ENCODE results near the gene MAN1A2. TPM values are rescaled to one million over a fixed set of nuclear protein-coding genes. Genes with fewer than 3 reads are reported as not detected.
"Not testable (repeated sequence)": the region's sequence is repeated elsewhere in the genome, so short reads cannot be mapped to it uniquely, and the experiment has no call there.

MAN1A2 gene
- total RNA-seq = 45.4 TPM

DNA sequence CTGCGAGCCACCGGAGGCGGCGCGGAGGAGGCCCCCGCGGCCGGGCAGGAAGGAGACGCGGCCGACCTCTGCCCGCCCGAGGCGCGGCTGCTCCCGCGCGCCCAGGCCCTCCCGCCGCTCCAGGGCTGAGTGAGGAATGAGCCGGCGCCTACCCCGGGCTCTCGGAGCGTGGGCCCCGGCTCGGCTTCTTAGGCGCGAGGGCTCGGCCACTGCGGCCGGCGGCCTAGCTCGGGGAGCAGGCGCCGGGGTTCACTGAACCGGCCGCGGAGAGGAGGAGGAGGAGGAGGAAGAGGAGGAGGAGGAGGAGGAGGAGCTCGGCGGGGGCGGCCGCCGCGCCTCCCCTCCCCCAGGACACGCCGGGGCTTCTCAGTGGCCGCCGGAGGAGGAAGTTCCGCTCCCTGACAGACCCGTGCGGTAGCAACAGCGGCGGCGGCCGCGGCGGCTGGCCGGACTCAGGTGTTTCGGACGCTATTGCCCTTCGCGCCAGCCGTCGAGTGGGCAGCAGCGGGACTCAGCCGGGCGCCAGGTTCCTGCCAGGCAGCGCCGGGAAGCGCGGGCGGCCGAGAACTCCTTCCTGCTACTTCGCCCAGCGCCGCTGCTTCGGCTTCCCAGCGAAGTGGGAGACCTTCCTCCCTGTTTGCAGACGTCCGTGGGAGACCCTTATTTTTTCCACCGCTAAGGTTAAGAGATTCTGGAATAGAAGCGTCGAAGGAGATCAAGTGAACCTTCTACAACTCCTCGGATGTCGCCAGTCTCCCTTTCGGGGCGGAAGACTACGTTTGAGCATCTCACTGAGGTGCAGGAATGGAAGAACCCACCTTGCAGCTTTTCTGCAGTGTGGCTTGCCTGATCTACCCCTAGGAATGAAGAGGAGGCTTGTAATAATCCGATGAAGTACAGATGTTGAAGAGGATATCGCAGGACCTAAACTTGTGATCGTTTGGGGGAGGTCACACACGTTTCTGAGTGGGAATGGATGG, at the start of gene MAN1A2:
Gene MAN1A2, plus strand, starts transcription at position 404 of the 980 bp plus-strand sequence. CDS start 735 bp downstream, outside the sequence.
- H3K27ac ChIP-seq (ENCODE audit: low read depth, low read length) = peak within 1 kb of the TSS; percentile 91
- H3K9me3 ChIP-seq (ENCODE audit: control insufficient read depth in 3 of 3, low read length in 3 of 3) = no peaks in the 10 kb centered on the region
- H3K9ac ChIP-seq (ENCODE audit: low read depth in 1 of 3, low read length in 3 of 3) = peak within 1 kb of the TSS; percentile 95 to 98 (median 95)
- H3K36me3 ChIP-seq (ENCODE audit: control insufficient read depth in 3 of 3, insufficient read depth in 3 of 3, low read length in 3 of 3) = no peaks in the 10 kb centered on the region
- H3K4me1 ChIP-seq (ENCODE audit: control insufficient read depth in 3 of 3, insufficient read depth in 3 of 3, low read length in 3 of 3) = peaks cover 4 to 26% (median 22%) of the 10 kb centered on the region in 3 donors
- H3K4me3 ChIP-seq (ENCODE audit: low read length in 3 of 3) = peak within 1 kb of the TSS; percentile 71 to 92 (median 90)
- H3K27me3 ChIP-seq (ENCODE audit: control insufficient read depth in 3 of 3, insufficient read depth in 3 of 3, low read length in 3 of 3) = no peaks in the 10 kb centered on the region

DNA sequence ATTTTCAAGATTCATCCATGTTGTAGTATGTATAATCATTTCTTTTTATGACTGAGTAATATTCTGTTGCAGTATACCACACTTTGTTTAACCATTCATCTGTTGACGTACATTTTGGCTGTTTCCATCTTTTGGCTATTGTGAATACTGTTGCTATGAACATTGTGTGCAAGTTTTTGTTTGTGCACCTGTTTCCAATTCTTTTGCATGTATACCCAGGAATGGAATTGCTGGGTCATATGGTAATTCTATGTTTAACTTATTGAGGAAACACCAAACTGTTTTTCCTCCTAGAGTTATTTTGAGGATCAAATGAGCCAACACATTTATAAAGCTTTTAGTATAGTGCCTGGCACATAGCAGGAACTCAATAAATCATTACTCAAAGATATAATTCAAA, 49.2 kb upstream of the MAN1A2 start:
- H3K4me3 ChIP-seq (ENCODE audit: low read length in 3 of 3) = no peak overlapping the region
- no peaks in the 10 kb centered on the region for H3K9me3 ChIP-seq (ENCODE audit: control insufficient read depth in 3 of 3, low read length in 3 of 3)
- H3K4me1 ChIP-seq (ENCODE audit: control insufficient read depth in 3 of 3, insufficient read depth in 3 of 3, low read length in 3 of 3) = no peaks in the 10 kb centered on the region
- no peak overlapping the region for H3K9ac ChIP-seq (ENCODE audit: low read depth in 1 of 3, low read length in 3 of 3)
- H3K27me3 ChIP-seq (ENCODE audit: control insufficient read depth in 3 of 3, insufficient read depth in 3 of 3, low read length in 3 of 3) = no peaks in the 10 kb centered on the region
- no peaks in the 10 kb centered on the region for H3K36me3 ChIP-seq (ENCODE audit: control insufficient read depth in 3 of 3, insufficient read depth in 3 of 3, low read length in 3 of 3)
- no peak overlapping the region for H3K27ac ChIP-seq (ENCODE audit: low read depth, low read length)

DNA sequence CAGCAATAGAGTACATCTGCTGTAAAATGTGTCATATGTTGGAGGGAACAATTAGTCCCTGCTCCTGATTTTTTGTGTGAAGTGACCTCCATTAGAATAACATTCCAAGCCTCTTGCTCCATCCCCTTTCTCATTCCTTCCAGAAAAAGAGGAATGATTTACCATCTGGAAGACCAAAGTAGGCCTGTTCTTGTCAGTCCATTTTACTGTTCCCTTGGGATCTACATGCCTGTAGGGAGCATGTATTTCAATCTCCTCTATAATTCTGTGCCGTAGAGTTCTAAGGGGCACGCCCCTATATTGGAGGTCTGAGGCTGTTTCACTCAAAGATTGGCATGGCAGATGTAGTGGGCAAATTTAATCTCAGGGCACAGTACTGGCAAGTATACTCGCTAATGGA, 48.8 kb upstream of the MAN1A2 start:
- no peaks in the 10 kb centered on the region for H3K4me1 ChIP-seq (ENCODE audit: control insufficient read depth in 3 of 3, insufficient read depth in 3 of 3, low read length in 3 of 3)
- H3K36me3 ChIP-seq (ENCODE audit: control insufficient read depth in 3 of 3, insufficient read depth in 3 of 3, low read length in 3 of 3) = no peaks in the 10 kb centered on the region
- H3K9me3 ChIP-seq (ENCODE audit: control insufficient read depth in 3 of 3, low read length in 3 of 3) = no peaks in the 10 kb centered on the region
- no peak overlapping the region for H3K27ac ChIP-seq (ENCODE audit: low read depth, low read length)
- peaks cover 0 to 2% (median 0%) of the 10 kb centered on the region in 3 donors for H3K27me3 ChIP-seq (ENCODE audit: control insufficient read depth in 3 of 3, insufficient read depth in 3 of 3, low read length in 3 of 3)
- H3K4me3 ChIP-seq (ENCODE audit: low read length in 3 of 3) = no peak overlapping the region
- H3K9ac ChIP-seq (ENCODE audit: low read depth in 1 of 3, low read length in 3 of 3) = no peak overlapping the region

DNA sequence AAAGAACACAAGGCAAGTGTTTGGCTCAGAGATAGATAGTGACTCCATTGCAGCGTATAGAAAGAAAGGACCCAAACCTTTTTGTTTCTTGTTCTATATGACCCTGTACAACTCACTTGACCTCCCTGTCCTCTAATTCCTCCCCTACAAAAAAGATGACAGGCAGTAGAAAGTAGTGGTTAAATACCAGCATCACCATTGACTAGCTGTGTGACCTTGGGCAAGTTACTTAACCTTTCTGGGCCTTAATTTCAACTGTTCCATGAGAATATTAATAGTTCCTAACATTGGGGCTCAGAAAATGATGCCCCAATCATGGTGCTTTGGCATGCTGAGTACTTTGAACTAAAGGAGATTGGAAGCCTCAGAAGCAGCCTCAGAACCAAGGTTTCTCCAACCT, 46.7 kb upstream of the MAN1A2 start:
- H3K27me3 ChIP-seq (ENCODE audit: control insufficient read depth in 3 of 3, insufficient read depth in 3 of 3, low read length in 3 of 3) = peaks cover 0 to 3% (median 0%) of the 10 kb centered on the region in 3 donors
- no peak overlapping the region for H3K27ac ChIP-seq (ENCODE audit: low read depth, low read length)
- no peaks in the 10 kb centered on the region for H3K4me1 ChIP-seq (ENCODE audit: control insufficient read depth in 3 of 3, insufficient read depth in 3 of 3, low read length in 3 of 3)
- H3K4me3 ChIP-seq (ENCODE audit: low read length in 3 of 3) = no peak overlapping the region
- no peaks in the 10 kb centered on the region for H3K36me3 ChIP-seq (ENCODE audit: control insufficient read depth in 3 of 3, insufficient read depth in 3 of 3, low read length in 3 of 3)
- no peak overlapping the region for H3K9ac ChIP-seq (ENCODE audit: low read depth in 1 of 3, low read length in 3 of 3)
- H3K9me3 ChIP-seq (ENCODE audit: control insufficient read depth in 3 of 3, low read length in 3 of 3) = no peaks in the 10 kb centered on the region

DNA sequence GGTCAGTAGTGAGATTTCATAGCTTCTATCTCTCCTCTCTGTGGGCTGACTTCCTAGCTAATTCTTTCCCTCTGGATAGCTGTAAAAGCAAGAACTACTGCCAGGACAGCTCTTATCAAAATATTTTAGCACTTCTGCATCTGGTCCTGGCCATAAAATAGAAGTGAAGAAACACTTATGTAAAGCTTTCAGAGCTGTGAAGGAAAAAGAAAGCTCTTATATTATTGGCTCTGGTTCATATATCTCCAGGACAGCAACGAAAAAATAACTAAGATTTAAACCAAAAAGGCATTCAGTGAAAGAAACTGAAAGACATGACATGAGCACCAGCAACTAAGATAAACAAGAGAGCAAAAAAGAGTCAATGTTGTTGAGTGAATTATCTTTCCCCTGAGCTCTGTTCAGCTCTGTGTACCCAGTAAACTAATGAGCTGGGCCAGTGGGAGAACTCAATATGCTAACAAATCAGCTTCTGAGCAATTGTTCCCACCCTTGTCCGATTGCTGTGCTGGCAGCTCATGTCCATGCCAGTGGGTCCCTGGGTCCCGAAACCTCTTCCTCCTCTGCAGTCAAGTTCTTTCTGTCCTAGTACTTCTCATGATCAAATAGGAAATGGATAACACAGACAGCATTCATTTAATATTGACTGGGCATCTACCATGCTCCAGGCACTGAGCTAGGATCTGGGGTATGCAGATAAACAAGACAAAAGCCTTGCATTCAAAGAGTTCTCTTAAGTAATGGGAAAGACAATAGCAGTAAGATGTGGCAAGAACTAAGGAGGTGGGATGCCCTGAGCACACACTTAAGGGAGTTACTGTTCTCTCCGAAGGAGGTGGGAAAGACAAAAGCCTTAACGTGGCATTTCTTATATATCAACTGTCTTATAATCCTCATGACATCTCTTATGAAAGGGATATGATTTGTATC, 45.3 kb upstream of the MAN1A2 start:
- Histone ChIP-seq H3K9me3 (ENCODE audit: control insufficient read depth in 3 of 3, low read length in 3 of 3) (no peaks in the 10 kb centered on the region), H3K4me1 (ENCODE audit: control insufficient read depth in 3 of 3, insufficient read depth in 3 of 3, low read length in 3 of 3) (no peaks in the 10 kb centered on the region), H3K27me3 (ENCODE audit: control insufficient read depth in 3 of 3, insufficient read depth in 3 of 3, low read length in 3 of 3) (peaks cover 0 to 3% (median 0%) of the 10 kb centered on the region in 3 donors), H3K9ac (ENCODE audit: low read depth in 1 of 3, low read length in 3 of 3) (no peak overlapping the region), H3K27ac (ENCODE audit: low read depth, low read length) (no peak overlapping the region), H3K4me3 (ENCODE audit: low read length in 3 of 3) (no peak overlapping the region), H3K36me3 (ENCODE audit: control insufficient read depth in 3 of 3, insufficient read depth in 3 of 3, low read length in 3 of 3) (no peaks in the 10 kb centered on the region)

DNA sequence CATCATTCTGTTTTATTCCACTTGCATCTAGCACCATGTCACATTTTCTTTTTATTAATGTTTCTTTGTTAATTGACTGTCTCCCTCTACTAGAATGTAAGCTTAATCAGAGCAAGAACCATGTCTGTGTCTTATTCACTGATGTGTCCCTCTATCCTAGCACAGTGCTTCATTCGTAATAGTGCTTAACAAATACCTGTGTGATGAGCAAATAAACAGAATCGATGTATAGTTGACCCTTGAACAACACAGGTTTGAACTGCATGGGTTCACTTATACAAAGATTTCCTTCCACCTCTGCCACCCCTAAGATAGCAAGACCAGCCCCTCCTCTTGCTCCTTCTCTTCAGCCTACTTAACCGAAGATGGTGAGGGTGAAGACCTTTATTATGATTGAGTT, 42.9 kb upstream of the MAN1A2 start:
- H3K4me1 ChIP-seq (ENCODE audit: control insufficient read depth in 3 of 3, insufficient read depth in 3 of 3, low read length in 3 of 3) = no peaks in the 10 kb centered on the region
- H3K4me3 ChIP-seq (ENCODE audit: low read length in 3 of 3) = no peak overlapping the region
- no peak overlapping the region for H3K27ac ChIP-seq (ENCODE audit: low read depth, low read length)
- no peaks in the 10 kb centered on the region for H3K9me3 ChIP-seq (ENCODE audit: control insufficient read depth in 3 of 3, low read length in 3 of 3)
- H3K36me3 ChIP-seq (ENCODE audit: control insufficient read depth in 3 of 3, insufficient read depth in 3 of 3, low read length in 3 of 3) = no peaks in the 10 kb centered on the region
- H3K27me3 ChIP-seq (ENCODE audit: control insufficient read depth in 3 of 3, insufficient read depth in 3 of 3, low read length in 3 of 3) = peaks cover 0 to 3% (median 0%) of the 10 kb centered on the region in 3 donors
- H3K9ac ChIP-seq (ENCODE audit: low read depth in 1 of 3, low read length in 3 of 3) = no peak overlapping the region

DNA sequence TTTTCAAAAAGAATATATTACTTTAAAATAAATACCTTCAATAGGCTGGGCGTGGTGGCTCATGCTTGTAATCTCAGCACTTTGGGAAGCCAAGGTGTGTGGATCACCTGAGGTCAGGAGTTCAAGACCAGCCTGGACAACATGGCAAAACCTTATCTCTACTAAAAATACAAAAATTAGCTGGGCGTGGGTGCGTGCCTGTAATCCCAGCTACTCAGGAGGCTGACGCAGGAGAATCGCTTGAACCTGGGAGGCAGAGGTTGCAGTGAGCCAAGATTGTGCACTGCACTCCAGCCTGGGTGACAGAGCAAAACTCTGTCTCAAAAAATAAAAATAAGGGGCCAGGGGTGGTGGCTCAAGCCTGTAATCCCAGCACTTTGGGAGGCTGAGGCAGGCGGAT, 41.2 kb upstream of the MAN1A2 start:
- H3K9ac ChIP-seq (ENCODE audit: low read depth in 1 of 3, low read length in 3 of 3); H3K36me3 ChIP-seq (ENCODE audit: control insufficient read depth in 3 of 3, insufficient read depth in 3 of 3, low read length in 3 of 3); H3K4me1 ChIP-seq (ENCODE audit: control insufficient read depth in 3 of 3, insufficient read depth in 3 of 3, low read length in 3 of 3); H3K27ac ChIP-seq (ENCODE audit: low read depth, low read length); H3K4me3 ChIP-seq (ENCODE audit: low read length in 3 of 3); H3K27me3 ChIP-seq (ENCODE audit: control insufficient read depth in 3 of 3, insufficient read depth in 3 of 3, low read length in 3 of 3); H3K9me3 ChIP-seq (ENCODE audit: control insufficient read depth in 3 of 3, low read length in 3 of 3): not testable (repeated sequence)

DNA sequence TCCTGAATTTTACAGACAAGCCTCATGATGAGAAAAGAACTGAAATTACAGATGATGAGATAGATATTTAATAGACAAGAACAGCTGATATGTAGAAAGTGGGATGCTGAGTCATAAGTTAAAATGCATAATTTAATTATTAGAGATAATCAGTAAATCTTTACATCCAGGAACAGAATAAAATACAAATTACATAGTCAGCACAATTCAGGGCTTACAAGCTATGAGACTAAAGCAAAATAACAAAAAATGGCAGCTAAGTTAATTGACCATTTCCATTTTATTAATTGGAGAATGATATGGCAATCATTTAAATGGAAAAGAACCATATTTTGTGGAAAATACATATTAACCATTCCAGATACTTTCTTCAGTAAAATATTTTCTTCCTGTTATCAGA, 40.2 kb upstream of the MAN1A2 start:
- Histone ChIP-seq H3K9ac (ENCODE audit: low read depth in 1 of 3, low read length in 3 of 3) (no peak overlapping the region), H3K27me3 (ENCODE audit: control insufficient read depth in 3 of 3, insufficient read depth in 3 of 3, low read length in 3 of 3) (peaks cover 0 to 3% (median 0%) of the 10 kb centered on the region in 3 donors), H3K36me3 (ENCODE audit: control insufficient read depth in 3 of 3, insufficient read depth in 3 of 3, low read length in 3 of 3) (no peaks in the 10 kb centered on the region), H3K4me3 (ENCODE audit: low read length in 3 of 3) (no peak overlapping the region), H3K27ac (ENCODE audit: low read depth, low read length) (no peak overlapping the region), H3K4me1 (ENCODE audit: control insufficient read depth in 3 of 3, insufficient read depth in 3 of 3, low read length in 3 of 3) (no peaks in the 10 kb centered on the region), H3K9me3 (ENCODE audit: control insufficient read depth in 3 of 3, low read length in 3 of 3) (no peaks in the 10 kb centered on the region)

DNA sequence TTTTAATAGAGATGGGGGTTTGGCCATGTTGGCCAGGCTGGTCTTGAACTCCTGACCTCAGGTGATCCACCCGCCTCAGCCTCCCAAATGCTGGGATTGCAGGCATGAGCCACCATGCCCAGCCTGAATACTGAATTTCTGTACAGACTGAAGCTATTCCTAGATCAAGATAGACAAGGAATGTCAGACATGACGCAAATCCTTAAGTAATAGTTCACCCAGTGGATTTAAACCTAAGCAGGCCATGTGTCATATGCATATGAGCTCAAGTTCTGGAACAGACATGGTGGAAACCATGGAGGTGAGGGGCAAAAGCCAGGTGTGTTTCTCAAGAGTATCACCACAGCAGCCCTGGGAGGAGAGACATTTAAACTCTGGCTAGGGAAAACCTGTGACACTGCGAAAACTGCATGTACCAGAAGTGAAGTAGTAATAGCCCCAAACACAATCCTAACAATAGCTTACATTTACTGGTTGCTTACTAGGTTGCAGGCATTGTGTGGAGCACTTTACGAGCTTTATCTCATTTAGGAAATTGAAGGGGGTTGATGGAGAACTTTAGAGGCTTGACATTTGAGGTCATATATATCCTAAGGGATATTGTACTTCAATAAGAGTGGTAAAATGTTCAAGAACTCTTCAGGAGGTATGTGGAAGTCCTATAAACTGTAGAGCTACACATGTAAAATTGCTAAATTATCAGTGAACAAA, 31.7 kb upstream of the MAN1A2 start:
- H3K4me3 ChIP-seq (ENCODE audit: low read length in 3 of 3) = no peak overlapping the region
- no peaks in the 10 kb centered on the region for H3K9me3 ChIP-seq (ENCODE audit: control insufficient read depth in 3 of 3, low read length in 3 of 3)
- no peak overlapping the region for H3K27ac ChIP-seq (ENCODE audit: low read depth, low read length)
- H3K4me1 ChIP-seq (ENCODE audit: control insufficient read depth in 3 of 3, insufficient read depth in 3 of 3, low read length in 3 of 3) = no peaks in the 10 kb centered on the region
- H3K9ac ChIP-seq (ENCODE audit: low read depth in 1 of 3, low read length in 3 of 3) = no peak overlapping the region
- H3K36me3 ChIP-seq (ENCODE audit: control insufficient read depth in 3 of 3, insufficient read depth in 3 of 3, low read length in 3 of 3) = no peaks in the 10 kb centered on the region
- H3K27me3 ChIP-seq (ENCODE audit: control insufficient read depth in 3 of 3, insufficient read depth in 3 of 3, low read length in 3 of 3) = no peaks in the 10 kb centered on the region

All from skeletal muscle tissue (tissue), 4 donors.